Activated CD4-positive, alpha-beta T cell treated with anti-CD3 and anti-CD28 coated beads for 4 hours (primary cell): ENCODE data around the gene GMEB2.
"Not testable (repeated sequence)": the region's sequence is repeated elsewhere in the genome, so short reads cannot be mapped to it uniquely, and the experiment has no call there.

Experiments
- DNase-seq, 2 donors: peaks; one replicate each; pipeline ENCODE4 v3.0.0-alpha.2; 2020

Gene GMEB2

GRCh38 chr20:63656451-63656850 is 29.6 kb upstream of the GMEB2 start:
- DNase-seq: no peak

- no peak for DNase-seq
Observed at GRCh38 chr20:63655249-63655648, 28.3 kb upstream of the GMEB2 start.

GRCh38 chr20:63653974-63654668 is 27.2 kb upstream of the GMEB2 start:
- no peak for DNase-seq

GRCh38 chr20:63653041-63653973 is 26.4 kb upstream of the GMEB2 start, which contains the start of gene STMN3:
STMN3 (minus strand) TSS chr20:63653424; CDS start chr20:63653345, 79 bp downstream.
- DNase-seq: peak; percentile 62 to 75

- DNase-seq: peak; percentile 59 to 62
Observed at GRCh38 chr20:63652192-63652980, 25.5 kb upstream of the GMEB2 start.

- DNase-seq: no peak
Observed at GRCh38 chr20:63651942-63652191, 25.0 kb upstream of the GMEB2 start.

- not testable (repeated sequence) for DNase-seq
Observed at GRCh38 chr20:63650486-63650885, 23.6 kb upstream of the GMEB2 start.

- no peak for DNase-seq
Observed at GRCh38 chr20:63648895-63649589, 22.1 kb upstream of the GMEB2 start.

GRCh38 chr20:63648190-63648589 is 21.3 kb upstream of the GMEB2 start:
- DNase-seq: no peak

GRCh38 chr20:63645218-63645617 is 18.3 kb upstream of the GMEB2 start:
- DNase-seq: no peak

GRCh38 chr20:63643946-63644345 is 17.0 kb upstream of the GMEB2 start:
- DNase-seq: no peak

- DNase-seq: no peak
Observed at GRCh38 chr20:63643499-63643898, 16.6 kb upstream of the GMEB2 start.

- peak in 1 of 2 donors; percentile 21 for DNase-seq
Observed at GRCh38 chr20:63642527-63643247, 15.8 kb upstream of the GMEB2 start.

GRCh38 chr20:63641792-63642523 is 15.1 kb upstream of the GMEB2 start:
- peak; percentile 97 to 100 for DNase-seq

- DNase-seq: peak; percentile 54 to 57
Observed at GRCh38 chr20:63641146-63641791, 14.4 kb upstream of the GMEB2 start.

- not testable (repeated sequence) for DNase-seq
Observed at GRCh38 chr20:63640686-63641085, 13.8 kb upstream of the GMEB2 start.

GRCh38 chr20:63640086-63640485 is 13.2 kb upstream of the GMEB2 start:
- DNase-seq: no peak

GRCh38 chr20:63639093-63639975 is 12.4 kb upstream of the GMEB2 start:
- DNase-seq: peak; percentile 62 to 69

GRCh38 chr20:63636752-63637628 is 10.1 kb upstream of the GMEB2 start:
- DNase-seq: no peak
